ENCODE data around the gene SNUPN.
"Not testable (repeated sequence)": the region's sequence is repeated elsewhere in the genome, so short reads cannot be mapped to it uniquely, and the experiment has no call there.

Gene SNUPN

GRCh38 chr15:75647370-75648155 is 22.0 kb upstream of the SNUPN start, which contains the start of gene SNX33:
TSS of gene SNX33 (plus strand) at chr15:75647912. CDS start at chr15:75649103, 1,191 bp downstream.
- ATAC-seq (replicated peaks) (peak; percentile 65 to 74), DNase-seq (peak; percentile 18)
- Mint-ChIP-seq H3K4me3 (peak within 1 kb of the TSS; percentile 84 to 87), H3K9me3 (no peaks in the 10 kb centered on the region), H3K36me3 (peaks cover 0 to 2% of the 10 kb centered on the region in 2 donors), H3K4me1 (peaks cover 7 to 9% of the 10 kb centered on the region in 2 donors), H3K27me3 (peaks cover 10 to 18% of the 10 kb centered on the region in 2 donors), H3K27ac (peak within 1 kb of the TSS; percentile 71)

- Mint-ChIP-seq H3K4me3 (peak overlapping the region; percentile 84 to 87), H3K36me3 (peaks cover 0 to 2% of the 10 kb centered on the region in 2 donors), H3K27ac (peak overlapping the region; percentile 71), H3K4me1 (peaks cover 7 to 9% of the 10 kb centered on the region in 2 donors), H3K27me3 (peaks cover 10 to 18% of the 10 kb centered on the region in 2 donors), H3K9me3 (no peaks in the 10 kb centered on the region)
- peak; percentile 50 to 65 for ATAC-seq (replicated peaks)
- no peak for DNase-seq
These were observed 21.4 kb upstream of the SNUPN start for GRCh38 chr15:75646944-75647364.

- Mint-ChIP-seq H3K4me3 (peak overlapping the region; percentile 84 to 87), H3K36me3 (peaks cover 0 to 2% of the 10 kb centered on the region in 2 donors), H3K27ac (no peak overlapping the region), H3K9me3 (no peaks in the 10 kb centered on the region), H3K4me1 (peaks cover 7 to 9% of the 10 kb centered on the region in 2 donors), H3K27me3 (peaks cover 10 to 18% of the 10 kb centered on the region in 2 donors)
- ATAC-seq (replicated peaks) = peak in 1 of 2 donors; percentile 4
- no peak for DNase-seq
These were observed 20.8 kb upstream of the SNUPN start for GRCh38 chr15:75646112-75646943.

DNA sequence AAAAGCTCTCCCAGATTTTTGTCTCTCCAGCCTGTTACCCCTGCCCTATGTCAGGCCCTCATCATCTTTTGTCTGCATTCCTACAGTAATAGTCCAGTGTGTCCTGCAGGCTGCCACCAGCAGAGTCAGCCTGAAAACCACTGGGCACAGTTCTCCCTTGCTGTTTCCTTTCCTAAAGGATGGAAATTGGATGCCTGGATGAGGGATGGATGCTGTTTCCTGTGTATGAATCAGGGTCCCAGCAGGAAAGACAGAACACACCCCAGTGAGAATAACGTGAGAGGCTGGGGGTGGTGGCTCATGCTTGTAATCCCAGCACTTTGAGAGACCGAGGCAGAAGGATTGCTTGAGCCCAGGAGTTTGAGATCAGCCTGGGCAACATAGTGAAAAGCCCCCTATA is 18.9 kb upstream of the SNUPN start:
- no peak for ATAC-seq (replicated peaks)
- peaks cover 12 to 16% of the 10 kb centered on the region in 2 donors for H3K4me1 Mint-ChIP-seq
- no peaks in the 10 kb centered on the region for H3K9me3 Mint-ChIP-seq
- peaks cover 10 to 14% of the 10 kb centered on the region in 2 donors for H3K27me3 Mint-ChIP-seq
- H3K27ac Mint-ChIP-seq = no peak overlapping the region
- DNase-seq = no peak
- peaks cover 2% of the 10 kb centered on the region in 2 donors for H3K36me3 Mint-ChIP-seq
- no peak overlapping the region for H3K4me3 Mint-ChIP-seq

DNA sequence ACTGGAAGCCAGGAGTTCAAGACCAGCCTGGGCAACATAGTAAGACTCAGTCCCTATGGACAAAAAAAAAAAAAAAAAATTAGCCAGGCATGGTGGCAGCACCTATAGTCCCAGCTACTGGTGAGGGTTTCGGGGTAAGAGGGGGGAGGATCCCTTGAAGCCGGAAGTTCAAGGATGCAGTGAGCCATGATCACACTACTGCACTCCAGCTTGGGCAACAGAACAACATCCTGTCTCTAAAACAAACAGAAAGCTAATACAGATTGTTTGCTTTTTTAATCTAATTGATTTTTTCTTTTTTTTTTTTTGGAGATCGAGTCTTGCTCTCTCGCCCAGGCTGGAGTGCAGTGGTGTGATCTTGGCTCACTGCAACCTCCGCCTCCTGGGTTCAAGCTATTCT is 16.1 kb upstream of the SNUPN start:
- H3K4me3 Mint-ChIP-seq = no peak overlapping the region
- no peak overlapping the region for H3K27ac Mint-ChIP-seq
- DNase-seq = no peak
- peaks cover 0 to 6% of the 10 kb centered on the region in 2 donors for H3K27me3 Mint-ChIP-seq
- ATAC-seq (replicated peaks) = no peak
- H3K36me3 Mint-ChIP-seq = peaks cover 20 to 23% of the 10 kb centered on the region in 2 donors
- no peaks in the 10 kb centered on the region for H3K9me3 Mint-ChIP-seq
- peaks cover 20 to 34% of the 10 kb centered on the region in 2 donors for H3K4me1 Mint-ChIP-seq

- ATAC-seq (replicated peaks) = no peak
- Mint-ChIP-seq H3K27me3 (peaks cover 0 to 2% of the 10 kb centered on the region in 2 donors), H3K4me3 (peak overlapping the region; percentile 95 to 96), H3K36me3 (peaks cover 20 to 25% of the 10 kb centered on the region in 2 donors), H3K27ac (peak overlapping the region; percentile 97), H3K9me3 (no peaks in the 10 kb centered on the region), H3K4me1 (peaks cover 17 to 36% of the 10 kb centered on the region in 2 donors)
- no peak for DNase-seq
These were observed 15.6 kb upstream of the SNUPN start for GRCh38 chr15:75641179-75641503.

GRCh38 chr15:75640483-75641178 is 15.1 kb upstream of the SNUPN start:
- ATAC-seq (replicated peaks) = peak; percentile 59 to 60
- no peaks in the 10 kb centered on the region for H3K9me3 Mint-ChIP-seq
- no peak for DNase-seq
- peaks cover 20 to 28% of the 10 kb centered on the region in 2 donors for H3K36me3 Mint-ChIP-seq
- peaks cover 19 to 41% of the 10 kb centered on the region in 2 donors for H3K4me1 Mint-ChIP-seq
- H3K27ac Mint-ChIP-seq = peak overlapping the region; percentile 97
- H3K27me3 Mint-ChIP-seq = no peaks in the 10 kb centered on the region
- H3K4me3 Mint-ChIP-seq = peak overlapping the region; percentile 95 to 96

DNA sequence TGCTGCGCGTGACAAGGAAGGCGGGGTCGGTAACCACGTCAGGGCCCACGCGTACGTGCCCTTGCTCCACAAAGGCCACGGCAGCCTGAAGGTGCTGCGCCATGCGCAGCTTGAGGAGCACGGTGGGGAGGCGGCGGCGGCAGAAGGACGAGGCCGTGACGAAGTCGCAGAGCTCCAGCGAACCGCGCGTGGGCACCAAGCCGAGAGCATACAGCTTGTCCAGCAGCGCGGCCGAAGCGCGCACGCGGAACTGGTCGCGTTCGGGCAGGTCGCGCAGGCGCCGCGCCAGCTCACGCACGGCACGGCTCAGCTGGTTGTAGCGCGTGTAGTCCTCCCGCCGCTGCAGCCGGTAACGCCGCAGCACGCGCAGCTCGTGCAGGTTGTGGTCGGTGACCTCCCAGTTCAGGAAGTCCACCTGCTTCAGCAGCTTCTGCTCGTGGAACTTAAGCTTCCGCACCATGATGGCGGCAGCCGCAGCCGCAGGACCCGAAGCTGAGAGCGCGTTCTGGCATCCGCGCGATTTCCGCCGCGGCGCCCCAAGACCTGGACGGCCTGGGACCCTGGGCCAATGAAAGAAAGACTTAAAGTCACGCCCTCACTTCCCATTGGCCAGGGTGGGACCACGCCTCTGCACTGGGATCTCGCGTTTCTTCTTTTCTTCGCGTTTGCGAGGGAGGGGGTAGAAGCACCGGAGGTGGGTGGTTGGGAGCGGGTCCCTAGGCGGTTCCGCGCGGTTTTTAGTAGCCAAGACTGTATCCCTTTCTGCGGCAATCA is 14.4 kb upstream of the SNUPN start, which contains the start of gene IMP3:
TSS of gene IMP3 (minus strand) at position 516 of the 774 bp plus-strand sequence. CDS start at position 460, 56 bp downstream.
- H3K27me3 Mint-ChIP-seq = no peaks in the 10 kb centered on the region
- peaks cover 19 to 41% of the 10 kb centered on the region in 2 donors for H3K4me1 Mint-ChIP-seq
- DNase-seq (peak; percentile 93), ATAC-seq (replicated peaks) (peak; percentile 93 to 94)
- peak within 1 kb of the TSS; percentile 95 to 96 for H3K4me3 Mint-ChIP-seq
- H3K27ac Mint-ChIP-seq = peak within 1 kb of the TSS; percentile 97
- H3K36me3 Mint-ChIP-seq = peaks cover 21 to 28% of the 10 kb centered on the region in 2 donors
- H3K9me3 Mint-ChIP-seq = no peaks in the 10 kb centered on the region

DNA sequence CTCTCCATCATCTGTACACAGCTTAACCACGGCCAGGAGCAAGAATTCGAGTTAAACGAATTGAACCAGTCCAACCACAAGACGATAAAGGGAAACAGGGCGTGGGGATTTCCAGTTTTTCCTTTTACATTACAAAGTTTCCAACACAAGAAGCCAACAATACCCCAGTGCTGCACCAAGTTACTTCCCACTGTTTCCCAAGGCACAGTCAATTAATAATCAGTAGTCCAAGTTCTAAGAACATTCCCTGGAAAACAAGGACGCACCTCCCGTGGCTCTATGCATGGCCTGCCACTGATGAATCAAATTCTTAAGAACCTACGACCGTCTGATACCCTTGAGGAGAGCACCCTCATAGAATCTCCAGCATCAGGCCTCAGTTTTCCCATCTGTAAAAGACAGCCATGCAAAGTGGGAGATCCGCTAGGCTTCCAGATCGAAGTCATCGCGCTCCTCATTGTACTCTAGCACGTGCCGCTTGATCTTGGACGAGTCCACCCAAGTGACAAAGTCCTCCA is 13.7 kb upstream of the SNUPN start:
- ATAC-seq (replicated peaks) (peak; percentile 0 to 8), DNase-seq (no peak)
- Mint-ChIP-seq H3K9me3 (no peaks in the 10 kb centered on the region), H3K27ac (peak overlapping the region; percentile 97), H3K4me3 (peak overlapping the region; percentile 95 to 96), H3K36me3 (peaks cover 25 to 28% of the 10 kb centered on the region in 2 donors), H3K4me1 (peaks cover 18 to 41% of the 10 kb centered on the region in 2 donors), H3K27me3 (no peaks in the 10 kb centered on the region)

DNA sequence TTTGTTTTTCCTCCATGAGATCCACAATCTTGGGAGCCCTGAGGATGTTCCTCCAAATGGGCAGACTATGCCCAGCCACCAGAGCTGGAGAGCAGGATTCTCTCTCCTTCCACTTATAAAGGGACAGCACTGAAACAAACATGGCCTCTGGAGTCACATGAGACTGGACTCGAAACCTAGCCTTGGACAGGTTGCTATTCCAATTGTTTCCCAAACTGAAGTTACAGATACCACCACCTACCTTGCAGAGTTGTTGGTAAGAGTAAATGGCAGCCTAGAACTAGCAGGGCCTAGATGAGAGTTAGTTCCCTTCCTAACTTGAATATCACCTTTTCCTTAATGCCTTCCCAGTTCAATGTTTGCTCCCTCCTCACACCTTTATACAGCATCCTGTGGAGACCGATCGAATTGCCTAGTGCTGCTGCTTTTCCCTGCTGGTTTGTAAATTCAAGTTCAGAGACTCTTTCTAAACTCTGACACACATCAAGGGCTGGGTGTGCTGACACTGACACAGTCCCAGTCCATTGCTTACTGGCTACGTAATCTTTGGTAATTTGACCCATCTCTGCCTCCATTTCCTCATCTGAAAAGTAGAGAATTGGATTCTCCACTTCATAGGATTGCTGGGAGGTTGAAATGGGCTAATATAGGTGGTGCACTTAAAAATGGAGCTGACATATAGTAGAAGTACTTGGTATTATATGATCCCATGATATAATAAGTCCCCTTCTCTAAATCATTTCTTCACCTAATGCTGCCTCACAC is 11.9 kb upstream of the SNUPN start:
- Mint-ChIP-seq H3K4me1 (peaks cover 17 to 41% of the 10 kb centered on the region in 2 donors), H3K27me3 (no peaks in the 10 kb centered on the region), H3K9me3 (no peaks in the 10 kb centered on the region), H3K27ac (no peak overlapping the region), H3K36me3 (peaks cover 23 to 28% of the 10 kb centered on the region in 2 donors), H3K4me3 (peak overlapping the region in 1 of 2 donors; percentile 95)
- DNase-seq (no peak), ATAC-seq (replicated peaks) (no peak)

- DNase-seq = no peak
- H3K36me3 Mint-ChIP-seq = peaks cover 23 to 28% of the 10 kb centered on the region in 2 donors
- H3K9me3 Mint-ChIP-seq = no peaks in the 10 kb centered on the region
- no peak overlapping the region for H3K27ac Mint-ChIP-seq
- peaks cover 16 to 38% of the 10 kb centered on the region in 2 donors for H3K4me1 Mint-ChIP-seq
- ATAC-seq (replicated peaks) = no peak
- peak overlapping the region in 1 of 2 donors; percentile 6 for H3K4me3 Mint-ChIP-seq
- no peaks in the 10 kb centered on the region for H3K27me3 Mint-ChIP-seq
These were observed 10.5 kb upstream of the SNUPN start for GRCh38 chr15:75636026-75636425.

- ATAC-seq (replicated peaks); DNase-seq; H3K27ac Mint-ChIP-seq; H3K4me3 Mint-ChIP-seq; H3K9me3 Mint-ChIP-seq; H3K27me3 Mint-ChIP-seq: not testable (repeated sequence)
- H3K4me1 Mint-ChIP-seq = peaks cover 14 to 28% of the 10 kb centered on the region in 2 donors
- H3K36me3 Mint-ChIP-seq = peaks cover 19 to 21% of the 10 kb centered on the region in 2 donors
These were observed 8.4 kb upstream of the SNUPN start for GRCh38 chr15:75633922-75634321.

Measured in stimulated activated naive B cell treated with anti-CD40 and anti-IgM and Interleukin-4, amounts not matched to agents 10 μg/mL and 1 μg/mL and 100 μg/mL, for 72 hours (primary cell).